Measurements from ENCODE around the gene ZCCHC24. TPM values are rescaled to one million over a fixed set of nuclear protein-coding genes. Genes with fewer than 3 reads are reported as not detected.

Gene ZCCHC24
- total RNA-seq, 3 donors from 2014 or later = 5.6 to 125 (median 22.8) TPM

DNA sequence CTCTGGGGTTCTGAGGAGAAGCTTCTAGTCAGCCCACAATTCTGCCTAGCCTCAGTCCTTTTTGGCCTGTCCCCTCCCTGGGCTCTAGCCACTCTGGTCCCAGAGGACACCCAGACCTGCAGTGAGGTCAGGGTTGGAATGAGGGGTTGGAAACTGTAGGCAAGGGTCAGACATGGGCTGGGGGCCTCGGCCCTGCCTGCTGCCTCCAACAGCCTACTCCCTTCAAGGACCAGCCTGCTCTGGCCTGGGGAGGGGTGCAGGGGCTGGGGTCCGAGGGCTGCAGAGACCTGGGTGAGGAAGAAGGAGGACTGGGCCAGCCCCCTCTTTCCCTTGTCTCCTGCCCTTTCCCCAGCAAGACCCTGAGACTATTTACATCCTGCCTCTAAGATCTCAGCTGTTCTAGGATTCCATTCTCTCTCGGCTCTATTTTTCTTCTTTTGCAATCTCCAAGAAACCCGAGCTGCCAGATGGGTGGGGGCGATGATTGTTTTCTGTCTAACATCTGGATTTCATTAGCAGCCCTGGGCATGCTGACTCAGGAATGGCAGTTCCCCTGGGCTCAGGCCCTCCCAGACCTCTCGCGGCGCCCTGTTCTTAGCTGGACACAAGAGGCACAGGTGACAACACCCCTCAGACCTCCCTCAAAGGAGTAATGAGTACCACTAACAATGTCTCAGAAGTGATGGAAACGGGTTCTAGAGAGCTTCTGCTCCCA, 23.1 kb downstream of the ZCCHC24 start:
- H3K36me3 ChIP-seq (ENCODE audit: low read depth) = no peaks in the 10 kb centered on the region
- DNase-seq = peak in 2 of 3 donors; percentile 24 to 54
- TF ChIP-seq, protein P1, sequence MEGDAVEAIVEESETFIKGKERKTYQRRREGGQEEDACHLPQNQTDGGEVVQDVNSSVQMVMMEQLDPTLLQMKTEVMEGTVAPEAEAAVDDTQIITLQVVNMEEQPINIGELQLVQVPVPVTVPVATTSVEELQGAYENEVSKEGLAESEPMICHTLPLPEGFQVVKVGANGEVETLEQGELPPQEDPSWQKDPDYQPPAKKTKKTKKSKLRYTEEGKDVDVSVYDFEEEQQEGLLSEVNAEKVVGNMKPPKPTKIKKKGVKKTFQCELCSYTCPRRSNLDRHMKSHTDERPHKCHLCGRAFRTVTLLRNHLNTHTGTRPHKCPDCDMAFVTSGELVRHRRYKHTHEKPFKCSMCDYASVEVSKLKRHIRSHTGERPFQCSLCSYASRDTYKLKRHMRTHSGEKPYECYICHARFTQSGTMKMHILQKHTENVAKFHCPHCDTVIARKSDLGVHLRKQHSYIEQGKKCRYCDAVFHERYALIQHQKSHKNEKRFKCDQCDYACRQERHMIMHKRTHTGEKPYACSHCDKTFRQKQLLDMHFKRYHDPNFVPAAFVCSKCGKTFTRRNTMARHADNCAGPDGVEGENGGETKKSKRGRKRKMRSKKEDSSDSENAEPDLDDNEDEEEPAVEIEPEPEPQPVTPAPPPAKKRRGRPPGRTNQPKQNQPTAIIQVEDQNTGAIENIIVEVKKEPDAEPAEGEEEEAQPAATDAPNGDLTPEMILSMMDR (IDR thresholded peaks at IDR 0.05) = no peak
- peaks cover 7% of the 10 kb centered on the region for H3K4me1 ChIP-seq (ENCODE audit: low read depth)
- H3K9me3 ChIP-seq = no peaks in the 10 kb centered on the region
- H3K4me3 ChIP-seq = no peak overlapping the region
- ATAC-seq = peak; percentile 28
- intact Hi-C loops (cut with DNase I, micrococcal nuclease) = no loop called here

DNA sequence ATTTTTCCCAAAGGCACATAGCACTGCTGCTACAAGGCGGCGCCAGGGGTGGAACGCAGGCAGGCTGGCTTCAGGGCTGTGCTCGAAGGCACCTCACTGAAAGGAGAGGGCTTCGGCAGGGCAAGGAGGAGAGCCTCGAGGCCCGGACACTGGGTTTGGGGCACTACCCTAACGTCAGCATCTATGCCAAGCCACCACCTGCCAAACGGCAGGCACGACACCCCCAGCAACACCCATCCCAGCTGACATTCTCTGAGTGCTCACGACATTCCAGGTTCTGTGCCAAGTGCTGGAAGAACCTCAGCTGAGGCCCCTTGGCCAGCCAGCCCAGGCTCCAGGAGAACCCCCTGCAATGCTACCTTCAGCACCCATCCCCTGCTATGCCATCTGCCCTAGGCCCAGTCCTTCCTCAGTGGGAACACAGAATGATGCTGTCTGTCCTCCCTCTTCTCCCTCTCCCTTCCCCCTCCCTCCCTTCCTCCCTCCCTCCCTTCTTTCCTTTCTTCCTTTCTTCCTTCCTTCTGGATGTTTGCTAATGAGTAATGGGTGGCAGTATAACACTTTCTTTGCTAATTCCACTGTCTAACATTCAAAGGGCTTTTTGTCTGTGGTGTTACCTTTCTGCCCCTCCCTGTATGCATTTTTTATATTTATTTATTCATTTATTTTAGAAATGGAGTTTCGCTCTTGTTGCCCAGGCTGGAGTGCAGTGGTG, 24.3 kb downstream of the ZCCHC24 start:
- ATAC-seq (no peak), DNase-seq (peak in 1 of 3 donors; percentile 19)
- TF ChIP-seq, protein P1 (IDR thresholded peaks at IDR 0.05) = no peak
- H3K4me1 ChIP-seq (ENCODE audit: low read depth) = peaks cover 7% of the 10 kb centered on the region
- no peaks in the 10 kb centered on the region for H3K36me3 ChIP-seq (ENCODE audit: low read depth)
- no peak overlapping the region for H3K4me3 ChIP-seq
- intact Hi-C loops (cut with DNase I, micrococcal nuclease) = no loop called here
- H3K9me3 ChIP-seq = no peaks in the 10 kb centered on the region

DNA sequence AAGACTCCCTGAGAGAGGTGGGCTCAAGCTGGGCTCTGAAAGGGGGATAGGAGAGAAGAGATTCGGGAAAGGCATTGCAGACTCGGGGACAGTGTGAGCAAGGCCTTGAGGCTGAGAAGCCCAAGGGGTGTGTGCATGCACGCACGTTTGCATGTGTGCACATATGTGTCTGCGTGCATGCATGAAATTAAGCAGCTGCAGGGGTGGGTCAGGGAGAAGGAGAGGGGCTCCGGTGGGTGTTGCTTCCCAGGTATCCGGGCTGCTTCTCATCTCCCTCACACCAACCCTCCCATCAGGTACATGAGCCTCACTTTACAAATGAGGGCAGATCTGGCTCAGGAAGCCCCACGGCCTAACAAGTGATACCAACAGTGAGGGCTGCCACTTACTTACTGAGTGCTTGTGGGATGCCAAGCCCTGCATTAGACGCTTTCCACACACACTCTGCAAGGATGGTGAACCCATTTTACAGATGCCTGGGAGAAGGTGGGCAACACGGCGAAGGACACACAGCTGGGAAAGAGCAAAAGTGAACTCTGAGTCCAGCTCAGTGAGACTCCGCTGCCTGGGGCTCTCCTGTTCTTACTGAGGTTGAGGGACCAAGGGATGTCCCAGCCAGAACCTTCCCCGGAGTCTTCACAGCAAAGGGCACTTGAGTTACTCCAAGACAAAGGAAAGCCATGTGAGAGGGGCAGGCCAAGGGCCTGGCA, 26.4 kb downstream of the ZCCHC24 start:
- intact Hi-C loops (cut with DNase I, micrococcal nuclease) = no loop called here
- DNase-seq (peak in 2 of 3 donors; percentile 13 to 15), ATAC-seq (no peak)
- TF ChIP-seq, protein P1 (IDR thresholded peaks at IDR 0.05) = no peak
- H3K36me3 ChIP-seq (ENCODE audit: low read depth) = no peaks in the 10 kb centered on the region
- H3K4me1 ChIP-seq (ENCODE audit: low read depth) = peaks cover 3% of the 10 kb centered on the region
- no peaks in the 10 kb centered on the region for H3K9me3 ChIP-seq
- H3K4me3 ChIP-seq = no peak overlapping the region

DNA sequence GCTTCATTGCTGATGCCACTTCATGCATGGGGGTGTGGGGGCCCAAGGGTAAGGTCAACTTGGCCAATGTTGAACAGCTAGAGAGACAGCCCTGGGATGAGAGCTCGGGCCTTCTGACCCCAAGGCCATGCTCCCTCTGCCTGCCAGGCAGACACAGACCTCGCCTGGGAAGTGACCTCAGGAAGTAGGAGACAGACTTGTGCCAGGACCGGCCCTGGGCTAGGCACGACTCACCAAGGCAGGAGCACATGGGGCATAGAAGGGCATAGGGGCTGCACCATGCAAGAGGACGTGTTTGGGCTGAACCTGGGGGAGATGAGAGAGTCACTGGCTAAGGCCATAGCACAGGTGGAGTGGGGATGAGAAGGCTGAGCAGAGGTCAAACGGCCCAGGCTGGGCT, 27.1 kb downstream of the ZCCHC24 start:
- Histone ChIP-seq H3K9me3 (no peaks in the 10 kb centered on the region), H3K4me1 (ENCODE audit: low read depth) (peaks cover 3% of the 10 kb centered on the region), H3K36me3 (ENCODE audit: low read depth) (no peaks in the 10 kb centered on the region), H3K4me3 (no peak overlapping the region)
- intact Hi-C loops (cut with DNase I, micrococcal nuclease) = no loop called here
- TF ChIP-seq, protein P1 (IDR thresholded peaks at IDR 0.05) = no peak
- DNase-seq (peak in 2 of 3 donors; percentile 9 to 34), ATAC-seq (no peak)

DNA sequence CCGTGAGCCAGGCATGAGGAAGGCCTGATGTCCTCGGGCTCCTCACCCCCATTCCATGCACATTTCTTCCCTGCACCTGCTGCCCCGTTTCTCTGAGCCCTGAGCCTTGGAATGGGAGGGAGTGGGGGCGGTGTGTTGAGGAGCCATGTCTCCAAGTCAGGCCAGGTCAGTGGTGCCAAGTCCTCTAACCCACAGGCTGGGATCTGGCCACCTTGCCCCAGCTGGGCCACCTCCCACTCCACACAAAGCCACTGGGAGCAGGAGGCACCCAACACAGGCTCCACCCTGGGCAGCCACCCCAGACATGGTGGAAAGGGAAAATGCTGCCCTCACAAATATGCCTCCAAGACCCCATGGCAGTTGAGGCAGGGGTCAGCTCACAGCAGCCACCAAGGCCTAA, 27.7 kb downstream of the ZCCHC24 start:
- peak in 1 of 3 donors; percentile 14 for DNase-seq

More for the DNA sequence above, 27.7 kb downstream of the ZCCHC24 start:
- TF ChIP-seq, protein P1 (IDR thresholded peaks at IDR 0.05) = no peak
- H3K36me3 ChIP-seq (ENCODE audit: low read depth) = no peaks in the 10 kb centered on the region
- no peak overlapping the region for H3K4me3 ChIP-seq
- peaks cover 3% of the 10 kb centered on the region for H3K4me1 ChIP-seq (ENCODE audit: low read depth)
- no peak for ATAC-seq
- intact Hi-C loops (cut with DNase I, micrococcal nuclease) = no loop called here
- no peaks in the 10 kb centered on the region for H3K9me3 ChIP-seq
